Ammon's horn (tissue), 1 donor: Measurements from ENCODE around the gene TSC22D1.
"Not testable (repeated sequence)": the region's sequence is repeated elsewhere in the genome, so short reads cannot be mapped to it uniquely, and the experiment has no call there.

Experiments used
- DNase-seq: peaks from one replicate; pipeline ENCODE4 v3.0.0-alpha.2; 2016; ENCODE audit warnings: low spot score

The TSC22D1 gene

DNA sequence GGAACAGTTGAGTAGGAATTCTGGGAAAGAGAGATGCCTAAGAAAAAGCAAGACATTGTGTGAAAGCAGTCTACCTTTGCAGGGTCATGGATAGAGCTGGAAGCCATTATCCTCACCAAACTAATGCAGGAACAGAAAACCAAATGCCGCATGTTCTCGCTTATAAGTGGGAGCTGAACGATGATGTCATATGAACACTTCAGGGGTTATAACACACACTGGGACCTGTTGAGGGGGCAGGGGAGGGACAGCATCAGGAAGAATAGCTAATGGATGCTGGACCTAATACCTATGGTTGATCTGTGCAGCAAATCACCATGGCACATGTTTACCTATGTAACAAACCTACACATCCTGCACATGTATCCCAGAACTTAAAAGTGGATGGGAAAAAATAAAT is 69.9 kb downstream of the TSC22D1 start:
- no peak for DNase-seq

DNA sequence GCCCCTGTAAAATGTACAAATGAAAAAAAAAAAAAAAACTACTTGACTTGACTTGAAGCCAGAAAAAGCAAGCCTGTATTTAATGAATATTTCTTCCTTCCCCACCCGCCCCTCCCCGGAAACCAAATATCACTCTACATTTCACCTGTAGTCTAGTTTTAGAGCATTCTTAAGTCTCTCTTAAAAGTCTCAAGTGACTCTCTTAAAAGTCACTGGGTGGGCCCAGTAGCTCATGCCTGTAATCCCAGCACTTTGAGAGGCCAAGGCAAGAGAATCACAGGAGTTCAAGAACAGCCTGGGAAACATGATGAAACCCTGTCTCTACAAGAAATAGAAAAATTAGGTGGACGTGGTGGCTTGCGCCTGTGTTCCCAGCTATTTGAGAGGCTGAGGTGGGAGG is 72.0 kb downstream of the TSC22D1 start:
- no peak for DNase-seq

DNA sequence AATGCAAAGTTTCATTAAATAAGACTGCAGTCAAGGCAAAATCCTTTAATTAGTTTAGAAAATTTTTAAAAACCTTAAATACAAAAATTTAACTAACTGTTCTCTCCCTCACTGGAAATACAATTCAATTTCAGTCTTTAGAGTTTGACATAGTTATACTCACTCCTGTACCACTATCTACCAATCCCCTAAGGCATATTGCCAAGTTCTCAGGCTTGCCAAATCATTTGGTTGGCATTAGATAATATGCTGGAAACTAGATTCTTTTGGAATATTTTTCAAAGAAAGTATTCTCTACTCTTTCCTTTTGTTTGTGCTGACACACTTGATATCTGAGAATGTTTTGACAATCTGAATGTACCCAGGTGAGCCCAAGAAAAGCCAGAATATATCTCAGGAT is 77.2 kb downstream of the TSC22D1 start:
- DNase-seq, result no peak

DNA sequence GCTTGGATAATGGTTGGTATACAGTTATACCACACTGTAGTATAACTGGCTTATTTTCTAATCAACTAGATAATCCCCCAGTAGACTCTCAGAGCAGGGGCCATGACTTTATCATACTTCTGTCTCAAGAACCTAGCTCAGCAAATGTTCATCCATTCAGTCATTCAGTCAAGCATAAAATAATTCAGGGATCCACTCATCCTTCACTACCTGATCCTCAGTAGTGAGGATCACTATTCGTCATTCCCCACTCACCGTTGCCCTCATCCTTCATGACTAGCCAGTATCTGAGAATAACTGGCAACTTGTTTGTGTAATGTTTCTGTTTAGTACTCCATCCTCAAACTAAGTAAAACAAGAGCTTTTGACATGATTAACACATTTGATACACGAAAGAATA is 77.6 kb downstream of the TSC22D1 start:
- no peak for DNase-seq

DNA sequence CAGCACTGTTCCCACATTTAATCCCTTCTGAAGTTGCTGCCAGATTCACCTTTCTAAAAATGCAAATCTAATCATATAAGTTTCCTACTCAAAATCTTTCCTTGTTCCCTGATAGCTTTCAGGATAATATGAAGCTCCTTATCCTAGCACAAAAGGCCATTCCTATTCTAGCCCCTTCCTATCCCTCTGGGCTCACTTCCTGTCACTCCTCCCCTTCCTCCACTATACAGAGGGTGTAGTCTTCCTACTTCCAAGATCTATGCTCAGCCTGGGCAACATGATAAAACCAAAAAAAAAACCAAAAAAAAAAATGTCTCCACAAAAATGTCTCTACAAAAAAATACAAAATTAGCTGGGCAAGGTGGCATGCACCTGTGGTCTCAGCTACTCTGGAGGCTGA is 78.3 kb downstream of the TSC22D1 start:
- no peak for DNase-seq

DNA sequence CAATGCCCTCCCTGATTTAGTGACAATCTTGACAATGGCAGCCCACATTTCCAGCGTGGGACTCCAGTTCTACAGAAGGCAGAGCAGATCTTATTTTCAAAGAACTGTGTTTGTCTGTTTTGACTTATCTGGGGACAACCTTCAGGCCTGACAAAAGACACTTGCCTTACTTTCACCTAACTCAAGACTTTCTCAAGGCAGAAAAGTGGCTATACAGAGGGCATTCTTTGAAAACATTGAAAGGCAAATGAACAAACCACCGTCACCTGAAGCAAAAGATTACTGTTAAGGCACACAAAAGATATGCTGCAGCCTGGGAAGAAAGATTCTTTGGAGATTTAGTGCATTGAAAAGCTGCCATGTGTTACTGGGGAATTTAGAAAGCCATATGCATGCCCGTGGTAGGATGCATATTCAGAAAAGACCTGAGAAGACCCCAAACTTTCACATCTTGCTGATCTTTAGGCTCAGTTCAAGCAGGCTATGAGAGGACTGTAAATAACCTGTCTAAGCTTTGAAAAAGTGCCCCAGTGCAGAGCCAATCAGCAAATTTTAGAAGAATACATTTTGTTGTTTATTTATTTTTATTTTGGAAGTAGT is 82.8 kb downstream of the TSC22D1 start:
- no peak for DNase-seq

DNA sequence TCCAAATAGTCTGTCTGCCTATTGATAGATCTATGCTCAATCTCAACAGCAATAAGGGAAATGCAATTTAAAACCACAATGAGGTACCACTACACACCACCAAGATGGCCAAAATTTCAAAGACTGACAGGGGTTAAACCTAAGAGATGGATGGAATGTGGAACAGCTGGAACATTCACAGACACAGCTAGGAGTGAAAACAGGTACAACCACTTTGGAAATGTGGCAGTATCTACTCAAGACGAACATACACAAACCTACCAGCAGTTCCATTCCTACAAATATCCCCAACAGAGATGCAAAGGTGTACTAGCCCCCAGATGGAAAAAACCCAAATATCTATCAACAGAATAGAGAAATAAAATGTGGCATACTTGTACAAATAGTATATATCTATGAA is 86.4 kb downstream of the TSC22D1 start:
- DNase-seq, result no peak

DNA sequence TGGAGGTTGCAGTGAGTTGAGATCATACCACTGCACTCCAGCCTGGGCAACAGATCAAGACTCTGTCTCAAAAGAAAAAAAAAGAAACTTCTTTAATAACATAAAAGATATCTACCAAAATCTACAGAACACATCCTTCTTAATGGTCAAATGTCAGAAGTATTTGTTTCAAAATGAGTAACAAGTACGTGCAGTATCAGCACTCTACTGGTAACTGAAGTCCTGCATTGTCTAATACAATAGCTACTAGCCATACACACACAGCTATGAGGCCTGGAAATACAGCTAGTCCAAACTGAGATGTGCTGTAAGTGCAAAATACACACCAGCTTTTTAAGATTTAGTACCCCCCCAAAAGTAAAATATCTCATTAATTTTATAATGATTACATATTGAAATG is 88.1 kb downstream of the TSC22D1 start:
- DNase-seq, result no peak

DNA sequence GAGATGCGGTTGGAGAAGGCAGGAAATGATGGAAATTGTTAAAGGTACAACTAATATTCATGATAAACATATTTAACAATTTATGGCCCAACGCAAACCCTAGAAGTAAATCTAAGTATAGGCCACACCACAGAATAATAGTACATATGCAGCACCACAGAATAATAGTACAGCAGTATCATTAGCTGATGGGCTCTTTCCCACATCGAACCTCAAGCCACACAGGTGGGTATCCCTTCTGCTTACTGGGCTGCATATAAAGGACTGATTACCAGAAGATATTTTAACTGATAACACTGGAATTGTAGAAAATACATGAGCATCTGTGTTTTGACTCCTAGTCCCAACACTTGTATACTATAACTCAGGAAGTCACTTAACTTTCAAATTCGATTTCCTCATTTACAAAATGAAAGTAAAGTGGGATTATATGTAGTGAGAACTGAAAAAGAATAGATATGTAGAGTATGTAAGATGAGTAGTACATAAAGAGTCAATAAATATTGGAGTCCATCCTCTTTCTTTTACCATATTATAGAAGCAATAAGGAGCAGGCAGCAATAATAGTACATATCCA is 91.5 kb downstream of the TSC22D1 start:
- DNase-seq, result no peak

DNA sequence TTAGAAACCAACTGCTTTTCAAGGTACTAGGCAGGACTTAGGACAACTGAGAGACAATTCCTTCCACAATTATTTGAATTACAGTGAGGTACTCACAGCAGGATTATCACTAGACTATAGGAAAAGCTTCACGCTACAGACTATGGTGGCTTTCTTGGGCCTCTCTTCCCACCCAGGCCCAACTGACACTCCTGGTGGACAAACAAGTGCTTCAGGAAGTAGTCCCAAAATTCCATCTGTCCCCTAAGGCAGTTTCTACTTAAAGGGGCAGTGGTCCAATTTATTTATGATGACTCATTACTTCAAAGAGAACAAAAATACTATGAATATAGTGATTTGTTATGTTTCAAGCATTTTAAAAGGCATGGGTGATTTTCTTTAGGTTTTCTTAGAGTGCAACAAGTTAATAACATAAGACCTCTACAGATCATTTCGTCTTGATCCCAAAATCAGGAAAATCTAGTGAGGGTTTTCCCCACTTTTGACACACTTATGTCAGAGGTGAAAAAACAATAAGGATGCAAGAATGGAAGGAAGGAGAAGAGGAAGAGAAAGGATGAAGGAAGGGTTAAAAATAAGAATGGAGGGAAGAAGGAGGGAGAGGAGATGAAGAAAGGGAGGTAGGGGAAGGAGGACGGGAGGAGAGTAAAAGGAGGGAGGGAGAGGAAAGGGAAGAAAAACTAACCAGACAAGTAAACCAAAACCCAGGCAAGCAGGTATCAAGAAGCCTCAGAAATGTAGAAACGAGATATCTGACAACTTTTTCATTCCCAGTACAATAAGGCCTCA is 101.8 kb downstream of the TSC22D1 start:
- DNase-seq, result no peak

DNA sequence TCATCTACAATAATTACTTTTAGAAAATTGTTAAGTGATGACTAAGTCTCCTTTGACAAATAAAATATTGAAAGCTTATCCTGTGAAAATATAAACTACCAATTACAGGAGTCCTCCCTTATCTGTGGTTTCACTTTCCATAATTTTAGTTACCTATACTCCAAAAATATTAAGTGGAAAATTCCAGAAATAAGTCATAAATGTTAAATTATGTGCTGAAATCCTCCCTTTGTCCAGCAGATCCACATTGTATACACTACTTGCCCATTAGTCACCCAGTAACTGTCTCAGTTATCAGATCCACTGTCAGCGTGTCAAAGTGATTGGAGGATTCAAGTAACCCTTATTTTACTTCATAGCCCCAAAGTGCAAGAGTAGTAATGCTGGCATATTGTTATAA is 104.4 kb downstream of the TSC22D1 start:
- DNase-seq, result no peak

DNA sequence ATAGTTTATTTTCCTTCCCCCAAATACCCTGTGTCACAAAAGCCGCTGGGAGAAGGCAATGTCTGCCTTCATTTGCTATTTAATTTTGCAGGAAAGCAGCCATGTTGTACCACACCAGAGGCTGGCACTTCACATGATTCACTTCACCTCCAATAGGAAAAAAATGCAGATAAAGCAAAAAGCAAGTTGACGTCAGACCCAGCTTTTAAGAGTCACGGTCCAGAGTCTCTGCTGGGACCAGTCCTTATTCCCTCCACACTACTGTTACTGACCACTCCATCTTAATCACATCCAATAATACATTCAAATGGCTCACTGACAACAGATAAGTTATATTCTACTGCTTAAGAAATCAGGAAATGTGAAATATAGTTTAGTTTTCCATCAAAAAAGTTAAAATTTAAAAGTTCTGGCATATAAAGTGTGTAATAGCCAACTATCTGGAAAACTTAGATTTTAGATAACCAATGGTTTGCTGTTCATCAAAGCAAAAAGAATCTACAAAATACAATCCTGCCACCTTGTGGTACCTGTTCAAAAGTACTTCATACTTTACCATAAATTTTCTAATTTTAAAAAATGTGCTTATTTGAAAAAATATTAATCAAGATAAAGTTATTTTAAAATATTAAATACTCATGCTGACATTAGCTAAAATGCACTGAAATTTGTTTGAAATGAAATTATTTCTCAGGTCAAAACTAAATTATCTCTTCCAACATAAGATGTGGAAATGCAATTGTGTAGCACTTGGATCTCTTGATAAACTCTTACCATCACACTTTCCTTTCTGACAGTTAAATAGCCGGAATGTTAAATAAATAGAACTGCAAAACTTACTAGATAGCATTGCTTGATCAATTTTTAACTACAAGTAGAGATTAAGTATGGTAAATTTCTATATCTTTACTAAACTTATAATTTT is 105.2 kb downstream of the TSC22D1 start:
- no peak for DNase-seq

DNA sequence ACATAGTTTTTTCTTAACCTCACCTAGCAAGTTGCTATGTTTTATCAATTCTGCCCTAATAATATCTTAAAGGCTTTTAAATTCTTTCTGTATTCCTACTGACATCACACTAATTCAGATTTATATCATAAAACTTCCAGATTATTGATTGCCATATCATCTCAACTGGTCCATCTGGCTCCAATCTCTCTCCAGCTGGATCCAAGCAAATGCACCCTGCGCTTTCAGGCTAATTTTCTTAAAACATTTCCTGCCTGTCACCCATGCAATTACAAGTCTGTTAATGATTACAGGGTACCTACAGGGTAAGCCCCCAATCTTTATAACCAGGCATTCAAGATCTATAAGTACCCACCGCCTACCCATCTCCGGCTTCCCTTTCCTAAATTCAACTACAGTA is 107.3 kb downstream of the TSC22D1 start:
- DNase-seq, result no peak

DNA sequence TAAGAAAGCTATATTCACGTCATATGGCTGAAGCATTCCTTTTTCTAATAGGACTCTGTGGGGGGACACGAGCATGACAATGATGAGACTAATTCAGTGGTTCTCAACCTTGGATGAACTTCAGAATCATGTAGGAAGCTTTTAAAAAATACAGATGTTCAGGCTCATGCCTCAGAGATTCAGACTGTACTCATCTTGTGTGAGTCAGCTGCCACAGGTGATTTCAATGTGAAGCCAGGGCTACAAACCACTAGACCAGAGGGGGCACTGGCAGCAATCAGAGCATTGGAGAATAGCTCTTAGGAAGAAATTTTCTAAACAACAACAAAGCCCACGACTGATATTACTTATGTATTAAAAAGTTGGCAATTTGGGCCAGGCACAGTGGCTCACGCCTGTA is 110.8 kb downstream of the TSC22D1 start:
- no peak for DNase-seq

DNA sequence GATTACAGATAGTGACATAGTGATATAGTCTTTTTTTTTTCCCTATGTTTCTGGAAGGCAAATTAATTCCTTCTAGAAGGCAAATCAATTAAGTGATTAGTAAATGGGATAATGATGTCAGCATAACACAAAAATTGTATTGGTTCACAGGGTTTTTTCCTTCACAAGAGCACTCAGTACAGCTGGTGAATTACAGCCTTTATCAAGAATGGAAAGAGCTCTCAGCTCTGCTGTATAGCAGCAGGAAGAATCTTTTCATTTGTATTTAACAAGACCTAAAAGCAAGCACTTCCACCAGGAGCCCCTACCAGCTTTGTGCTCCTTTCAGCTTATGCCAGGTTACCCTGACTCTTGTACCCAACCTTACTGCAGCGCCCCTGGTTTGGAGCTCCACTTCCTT is 111.7 kb downstream of the TSC22D1 start:
- DNase-seq, result no peak

DNA sequence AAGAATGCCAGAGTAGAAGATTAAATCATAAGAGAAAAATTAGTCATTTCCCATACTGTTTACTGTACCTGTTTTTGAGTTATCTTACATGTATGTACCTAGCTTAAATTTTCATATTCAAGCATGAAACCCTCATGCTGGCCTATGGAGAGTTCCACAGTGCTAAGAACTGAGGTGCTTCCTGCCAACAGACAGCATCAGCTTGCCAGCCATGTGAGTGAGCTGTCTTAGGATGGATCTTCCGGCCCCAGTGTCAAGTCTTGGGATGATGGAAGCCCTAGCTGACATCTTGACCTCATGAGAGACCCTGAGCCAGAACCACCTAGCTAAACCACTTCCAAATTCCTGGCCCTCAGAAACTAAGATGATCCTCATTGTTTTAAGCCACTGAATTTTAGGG is 112.4 kb downstream of the TSC22D1 start:
- no peak for DNase-seq

DNA sequence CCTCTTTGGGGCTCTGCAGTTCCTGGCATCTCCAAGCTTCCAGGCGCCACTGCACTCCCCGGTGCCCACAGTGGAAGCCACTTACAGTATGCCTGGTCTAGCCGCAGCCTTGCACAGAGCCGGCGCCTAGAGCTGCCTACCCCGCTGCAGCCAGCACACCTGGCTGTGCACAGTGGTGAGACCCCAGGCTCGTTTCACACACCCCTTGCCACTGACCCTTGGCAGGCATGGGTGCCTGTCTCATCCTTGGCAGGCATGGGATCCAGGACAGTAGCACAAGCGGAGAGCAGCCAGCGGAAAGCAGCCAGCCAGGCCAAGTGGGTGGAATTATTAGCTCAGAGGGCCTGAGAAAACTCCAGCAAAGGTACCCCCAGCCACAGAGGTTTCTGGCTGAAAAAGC is 116.5 kb downstream of the TSC22D1 start:
- no peak for DNase-seq

DNA sequence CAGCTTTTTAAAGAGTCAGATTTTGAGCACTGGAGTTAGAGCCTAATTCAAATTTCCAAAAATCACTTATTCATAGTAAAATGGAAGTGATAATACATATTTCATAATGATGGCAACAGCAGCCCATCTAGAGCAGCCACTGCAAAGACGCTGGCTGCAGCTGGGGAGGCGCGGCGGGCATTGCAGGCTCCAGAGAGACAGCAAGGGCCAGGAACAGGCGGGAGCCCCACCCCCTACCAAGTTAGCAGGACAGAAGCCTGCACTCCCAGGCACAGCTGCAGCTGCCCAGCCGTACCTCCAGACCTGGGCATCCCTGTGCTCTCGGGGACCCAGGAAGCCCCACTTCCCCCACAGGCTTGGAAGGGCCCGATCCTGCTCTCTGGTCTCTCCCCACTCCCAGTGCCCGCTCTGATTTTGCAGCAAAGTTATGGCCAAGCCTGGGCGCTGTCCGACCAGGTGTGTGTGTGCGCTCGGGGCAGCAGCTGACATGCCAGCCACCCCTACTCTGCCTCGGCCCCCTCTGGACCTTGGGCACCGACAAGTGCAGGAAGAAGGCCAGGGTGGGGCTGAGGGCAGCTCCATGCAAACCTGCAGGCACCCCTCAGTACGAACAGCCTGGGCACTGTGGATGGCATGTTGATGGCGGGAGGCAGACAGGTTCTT is 117.7 kb downstream of the TSC22D1 start:
- no peak for DNase-seq

DNA sequence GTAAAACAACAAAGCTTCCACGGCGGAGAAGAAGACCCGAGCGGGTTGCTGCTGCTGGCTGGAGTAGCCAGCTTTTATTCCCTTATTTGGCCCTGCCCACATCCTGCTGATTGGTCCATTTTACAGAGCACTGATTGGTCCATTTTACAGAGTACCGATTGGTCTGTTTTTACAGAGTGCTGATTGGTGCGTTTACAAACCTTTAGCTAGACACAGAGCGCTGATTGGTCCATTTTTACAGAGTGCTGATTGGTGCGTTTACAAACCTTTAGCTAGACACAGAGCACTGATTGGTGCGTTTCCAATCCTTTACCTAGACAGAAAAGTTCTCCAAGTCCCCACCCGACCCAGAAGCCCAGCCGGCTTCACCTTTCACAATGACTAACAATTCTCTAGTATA is 119.9 kb downstream of the TSC22D1 start:
- not testable (repeated sequence) for DNase-seq

DNA sequence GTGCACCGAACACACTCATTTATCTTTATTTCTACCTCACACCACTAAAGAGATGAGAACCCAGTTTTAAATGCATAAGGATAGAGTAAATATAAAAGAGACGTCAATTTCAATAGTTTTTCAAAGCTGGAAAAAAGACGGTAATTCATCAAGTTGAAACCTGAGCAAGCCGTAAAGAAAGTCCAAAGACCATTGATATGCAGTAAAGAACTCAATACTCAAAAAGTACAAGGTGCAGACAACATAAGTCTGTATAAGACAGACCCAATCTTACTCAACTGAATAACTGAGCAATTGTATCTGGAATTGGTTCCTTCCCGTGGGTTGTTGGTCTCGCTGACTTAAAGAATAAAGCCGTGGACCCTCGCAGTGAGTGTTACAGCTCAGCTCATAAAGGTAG is 120.4 kb downstream of the TSC22D1 start:
- no peak for DNase-seq

DNA sequence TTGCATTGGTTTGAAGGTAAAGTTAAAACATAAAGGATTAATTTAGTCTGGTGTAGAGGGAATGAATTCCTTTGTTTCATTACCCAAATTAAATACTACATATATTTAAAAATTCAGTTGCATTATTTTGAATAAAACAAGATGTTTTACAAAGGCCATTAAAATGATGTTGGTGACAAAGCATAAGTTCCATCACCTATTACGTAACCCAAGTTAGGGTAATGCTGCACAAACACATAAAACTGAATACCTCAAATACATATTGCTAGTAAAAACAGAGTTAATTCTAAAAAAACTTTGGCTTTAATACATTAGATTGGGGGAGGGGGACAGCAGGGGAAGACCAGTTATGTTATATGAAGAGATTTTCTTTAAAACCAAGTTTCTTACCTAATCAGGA is 122.2 kb downstream of the TSC22D1 start:
- no peak for DNase-seq

DNA sequence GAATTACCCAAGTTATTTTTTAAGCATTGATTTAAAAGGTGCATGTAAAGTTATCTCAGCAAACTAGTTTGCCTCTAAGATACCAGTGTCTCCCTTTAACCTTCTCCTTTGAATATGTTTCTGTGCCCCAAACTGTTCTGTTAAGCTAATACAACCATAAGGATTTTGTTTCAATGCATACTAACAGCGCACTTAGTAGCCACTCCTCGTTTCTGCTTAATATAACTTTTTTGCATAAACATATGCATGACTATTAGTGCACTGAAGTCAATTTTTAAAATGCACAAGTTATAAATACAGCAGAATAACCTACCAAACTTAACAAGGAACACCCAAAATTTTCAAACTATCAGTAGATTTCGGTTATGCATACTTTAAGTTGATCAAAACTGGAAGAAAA is 123.1 kb downstream of the TSC22D1 start:
- DNase-seq, result no peak
